ENCODE data around the gene SMPX. TPM values are rescaled to one million over a fixed set of nuclear protein-coding genes. Genes with fewer than 3 reads are reported as not detected.
"Not testable (repeated sequence)": the region's sequence is repeated elsewhere in the genome, so short reads cannot be mapped to it uniquely, and the experiment has no call there.

SMPX gene
- total RNA-seq, 1 donor from 2014 or later: not detected

DNA sequence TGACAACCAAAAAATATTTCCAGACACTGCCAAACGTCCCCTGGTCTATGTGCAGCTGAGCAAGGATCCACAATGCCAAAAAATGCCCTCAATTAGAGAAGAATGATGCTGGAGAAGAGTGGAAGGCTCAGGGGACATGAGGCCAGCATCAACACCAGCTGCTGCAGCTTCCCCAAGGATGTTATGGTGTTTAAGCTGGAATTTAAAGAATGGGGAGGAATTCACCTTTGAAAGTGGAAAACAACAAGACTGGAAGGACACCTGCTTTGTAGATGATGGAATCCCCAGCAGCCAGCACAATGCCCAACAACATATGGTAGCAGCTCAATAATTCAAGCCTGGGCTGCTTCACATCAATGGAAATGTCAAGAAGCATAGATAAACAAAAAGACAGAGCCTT, 20.3 kb upstream of the SMPX start:
- Mint-ChIP-seq H3K36me3 (ENCODE audit: low read depth, unreplicated experiment) (no peaks in the 10 kb centered on the region), H3K27ac (ENCODE audit: unreplicated experiment) (no peak overlapping the region), H3K27me3 (ENCODE audit: unreplicated experiment) (no peaks in the 10 kb centered on the region), H3K4me1 (ENCODE audit: unreplicated experiment) (peaks cover 4% of the 10 kb centered on the region), H3K4me3 (ENCODE audit: unreplicated experiment) (no peak overlapping the region), H3K9me3 (ENCODE audit: unreplicated experiment) (no peaks in the 10 kb centered on the region)
- no peak for DNase-seq (ENCODE audit: low spot score)
- TF ChIP-seq, protein P1, sequence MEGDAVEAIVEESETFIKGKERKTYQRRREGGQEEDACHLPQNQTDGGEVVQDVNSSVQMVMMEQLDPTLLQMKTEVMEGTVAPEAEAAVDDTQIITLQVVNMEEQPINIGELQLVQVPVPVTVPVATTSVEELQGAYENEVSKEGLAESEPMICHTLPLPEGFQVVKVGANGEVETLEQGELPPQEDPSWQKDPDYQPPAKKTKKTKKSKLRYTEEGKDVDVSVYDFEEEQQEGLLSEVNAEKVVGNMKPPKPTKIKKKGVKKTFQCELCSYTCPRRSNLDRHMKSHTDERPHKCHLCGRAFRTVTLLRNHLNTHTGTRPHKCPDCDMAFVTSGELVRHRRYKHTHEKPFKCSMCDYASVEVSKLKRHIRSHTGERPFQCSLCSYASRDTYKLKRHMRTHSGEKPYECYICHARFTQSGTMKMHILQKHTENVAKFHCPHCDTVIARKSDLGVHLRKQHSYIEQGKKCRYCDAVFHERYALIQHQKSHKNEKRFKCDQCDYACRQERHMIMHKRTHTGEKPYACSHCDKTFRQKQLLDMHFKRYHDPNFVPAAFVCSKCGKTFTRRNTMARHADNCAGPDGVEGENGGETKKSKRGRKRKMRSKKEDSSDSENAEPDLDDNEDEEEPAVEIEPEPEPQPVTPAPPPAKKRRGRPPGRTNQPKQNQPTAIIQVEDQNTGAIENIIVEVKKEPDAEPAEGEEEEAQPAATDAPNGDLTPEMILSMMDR (IDR thresholded peaks at IDR 0.05; ENCODE audit: unreplicated experiment): no peak

DNA sequence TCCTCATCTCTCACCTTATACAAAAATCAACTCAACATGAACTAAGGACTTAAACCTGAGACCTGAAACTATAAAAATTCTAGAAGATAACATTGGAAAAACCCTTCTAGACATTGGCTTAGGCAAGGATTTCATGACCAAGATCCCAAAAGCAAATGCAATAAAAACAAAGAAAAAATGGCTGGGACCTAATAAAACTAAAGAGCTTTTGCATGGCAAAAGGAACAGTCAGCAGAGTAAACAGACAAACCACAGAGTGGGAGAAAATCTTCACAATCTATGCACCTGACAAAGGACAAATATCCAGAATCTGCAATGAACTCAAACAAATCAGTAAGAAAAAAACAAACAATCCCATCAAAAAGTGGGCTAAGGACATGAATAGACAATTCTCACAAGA, 17.2 kb upstream of the SMPX start:
- H3K9me3 Mint-ChIP-seq (ENCODE audit: unreplicated experiment); H3K4me3 Mint-ChIP-seq (ENCODE audit: unreplicated experiment); H3K27me3 Mint-ChIP-seq (ENCODE audit: unreplicated experiment); H3K4me1 Mint-ChIP-seq (ENCODE audit: unreplicated experiment); H3K27ac Mint-ChIP-seq (ENCODE audit: unreplicated experiment); H3K36me3 Mint-ChIP-seq (ENCODE audit: low read depth, unreplicated experiment); DNase-seq (ENCODE audit: low spot score): not testable (repeated sequence)

DNA sequence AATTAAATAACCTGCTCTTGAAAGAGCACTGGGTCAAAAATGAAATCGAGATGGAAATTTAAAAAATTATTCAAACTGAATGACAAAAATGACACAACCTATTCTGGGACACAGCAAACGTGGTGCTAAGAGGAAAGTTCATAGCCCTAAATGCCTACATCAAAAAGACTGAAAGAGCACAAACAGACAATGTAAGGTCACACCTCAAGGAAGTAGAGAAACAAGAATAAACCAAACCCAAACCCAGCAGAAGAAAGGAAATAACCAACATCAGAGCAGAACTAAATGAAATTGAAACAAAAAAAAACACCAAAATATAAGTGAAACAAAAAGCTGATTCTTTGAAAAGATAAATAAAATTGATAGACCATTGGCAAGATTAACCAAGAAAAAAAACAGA, 15.1 kb upstream of the SMPX start:
- not testable (repeated sequence) for H3K4me1 Mint-ChIP-seq (ENCODE audit: unreplicated experiment); H3K27me3 Mint-ChIP-seq (ENCODE audit: unreplicated experiment); H3K9me3 Mint-ChIP-seq (ENCODE audit: unreplicated experiment); H3K36me3 Mint-ChIP-seq (ENCODE audit: low read depth, unreplicated experiment); H3K27ac Mint-ChIP-seq (ENCODE audit: unreplicated experiment); DNase-seq (ENCODE audit: low spot score); H3K4me3 Mint-ChIP-seq (ENCODE audit: unreplicated experiment)

DNA sequence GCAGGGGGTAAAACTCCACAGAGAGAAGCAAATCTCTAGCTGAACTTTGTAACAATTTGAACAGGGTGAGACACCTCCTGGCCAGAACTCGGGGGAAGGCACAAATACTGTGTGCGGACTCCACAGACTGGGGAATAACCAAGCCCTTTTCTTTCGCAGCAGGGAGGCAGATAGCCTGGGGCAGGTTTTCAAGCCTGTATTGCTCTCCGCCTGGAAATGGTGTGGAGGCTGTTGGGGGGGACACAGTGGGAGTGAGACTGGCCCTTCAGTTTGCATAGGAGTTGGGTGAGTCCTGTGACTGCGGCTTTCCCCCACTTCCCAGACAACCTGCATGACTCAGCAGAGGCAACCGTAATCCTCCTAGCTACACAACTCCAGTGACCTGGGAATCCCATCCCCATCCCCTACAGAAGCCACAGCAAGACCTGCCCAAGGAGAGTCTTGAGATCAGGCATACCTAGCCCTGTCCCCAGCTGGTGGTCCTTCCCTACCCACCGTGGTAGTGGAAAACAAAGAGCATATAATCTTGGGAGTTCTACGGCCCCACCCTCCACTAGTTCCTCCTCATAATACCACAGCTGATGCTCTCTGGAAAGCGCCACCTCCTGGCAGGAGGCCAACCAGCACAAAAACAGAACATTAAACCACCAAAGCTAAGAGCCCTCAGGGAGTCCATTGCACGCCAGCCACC, 12.9 kb upstream of the SMPX start:
- no peaks in the 10 kb centered on the region for H3K9me3 Mint-ChIP-seq (ENCODE audit: unreplicated experiment)
- TF ChIP-seq, protein P1 (IDR thresholded peaks at IDR 0.05; ENCODE audit: unreplicated experiment): no peak
- no peaks in the 10 kb centered on the region for H3K27me3 Mint-ChIP-seq (ENCODE audit: unreplicated experiment)
- H3K4me3 Mint-ChIP-seq (ENCODE audit: unreplicated experiment): no peak overlapping the region
- no peak for DNase-seq (ENCODE audit: low spot score)
- H3K36me3 Mint-ChIP-seq (ENCODE audit: low read depth, unreplicated experiment): no peaks in the 10 kb centered on the region
- H3K27ac Mint-ChIP-seq (ENCODE audit: unreplicated experiment): no peak overlapping the region
- peaks cover 6% of the 10 kb centered on the region for H3K4me1 Mint-ChIP-seq (ENCODE audit: unreplicated experiment)

DNA sequence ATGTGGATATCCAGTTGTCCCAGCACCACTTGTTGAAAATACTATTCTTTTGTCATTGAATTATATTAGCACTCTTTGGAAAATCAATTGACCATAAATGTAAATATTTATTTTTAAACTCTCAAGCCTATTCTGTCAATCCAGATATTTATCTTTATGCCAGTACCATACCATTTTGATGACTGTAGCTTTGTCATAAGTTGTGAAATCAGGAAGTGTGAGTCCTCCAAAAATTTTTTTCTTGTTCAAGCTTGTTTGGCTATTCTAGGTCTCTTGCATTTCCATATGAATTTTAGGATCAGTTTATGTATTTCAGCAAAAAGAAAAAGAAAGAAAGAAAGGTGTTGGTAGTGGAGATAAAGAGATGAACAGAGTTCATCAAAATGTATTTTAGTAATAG, 8.2 kb upstream of the SMPX start:
- no peaks in the 10 kb centered on the region for H3K36me3 Mint-ChIP-seq (ENCODE audit: low read depth, unreplicated experiment)
- H3K27ac Mint-ChIP-seq (ENCODE audit: unreplicated experiment): no peak overlapping the region
- H3K9me3 Mint-ChIP-seq (ENCODE audit: unreplicated experiment): no peaks in the 10 kb centered on the region
- no peaks in the 10 kb centered on the region for H3K27me3 Mint-ChIP-seq (ENCODE audit: unreplicated experiment)
- peaks cover 6% of the 10 kb centered on the region for H3K4me1 Mint-ChIP-seq (ENCODE audit: unreplicated experiment)
- no peak overlapping the region for H3K4me3 Mint-ChIP-seq (ENCODE audit: unreplicated experiment)
- no peak for DNase-seq (ENCODE audit: low spot score)
- TF ChIP-seq, protein P1 (IDR thresholded peaks at IDR 0.05; ENCODE audit: unreplicated experiment): no peak

DNA sequence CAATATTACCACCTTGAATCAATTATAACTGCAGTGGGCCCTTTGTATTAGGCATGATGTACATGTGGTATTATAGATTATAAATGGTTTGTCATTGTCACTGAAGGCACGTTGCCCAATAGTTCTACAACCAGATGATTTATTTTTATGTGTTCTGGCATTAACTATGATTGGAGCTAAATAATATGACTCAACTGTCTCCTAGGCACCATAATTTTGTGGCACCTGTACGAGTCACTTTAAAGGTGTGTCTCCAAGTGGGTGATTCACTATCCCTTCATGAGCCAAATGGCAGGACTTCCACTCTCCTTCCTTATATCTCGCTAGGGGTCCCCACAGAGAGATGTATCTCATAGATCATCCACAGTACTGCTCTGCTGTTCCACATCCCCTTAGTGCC, 6.1 kb upstream of the SMPX start:
- no peaks in the 10 kb centered on the region for H3K9me3 Mint-ChIP-seq (ENCODE audit: unreplicated experiment)
- TF ChIP-seq, protein P1 (IDR thresholded peaks at IDR 0.05; ENCODE audit: unreplicated experiment): no peak
- no peak overlapping the region for H3K27ac Mint-ChIP-seq (ENCODE audit: unreplicated experiment)
- no peaks in the 10 kb centered on the region for H3K27me3 Mint-ChIP-seq (ENCODE audit: unreplicated experiment)
- peaks cover 6% of the 10 kb centered on the region for H3K4me1 Mint-ChIP-seq (ENCODE audit: unreplicated experiment)
- no peaks in the 10 kb centered on the region for H3K36me3 Mint-ChIP-seq (ENCODE audit: low read depth, unreplicated experiment)
- no peak for DNase-seq (ENCODE audit: low spot score)
- no peak overlapping the region for H3K4me3 Mint-ChIP-seq (ENCODE audit: unreplicated experiment)
